Measurements from ENCODE around the gene SPAG6. TPM values are rescaled to one million over a fixed set of nuclear protein-coding genes. Genes with fewer than 3 reads are reported as not detected.

SPAG6 gene
- total RNA-seq, 1 experiment from 2014 or later: 0.79 TPM

DNA sequence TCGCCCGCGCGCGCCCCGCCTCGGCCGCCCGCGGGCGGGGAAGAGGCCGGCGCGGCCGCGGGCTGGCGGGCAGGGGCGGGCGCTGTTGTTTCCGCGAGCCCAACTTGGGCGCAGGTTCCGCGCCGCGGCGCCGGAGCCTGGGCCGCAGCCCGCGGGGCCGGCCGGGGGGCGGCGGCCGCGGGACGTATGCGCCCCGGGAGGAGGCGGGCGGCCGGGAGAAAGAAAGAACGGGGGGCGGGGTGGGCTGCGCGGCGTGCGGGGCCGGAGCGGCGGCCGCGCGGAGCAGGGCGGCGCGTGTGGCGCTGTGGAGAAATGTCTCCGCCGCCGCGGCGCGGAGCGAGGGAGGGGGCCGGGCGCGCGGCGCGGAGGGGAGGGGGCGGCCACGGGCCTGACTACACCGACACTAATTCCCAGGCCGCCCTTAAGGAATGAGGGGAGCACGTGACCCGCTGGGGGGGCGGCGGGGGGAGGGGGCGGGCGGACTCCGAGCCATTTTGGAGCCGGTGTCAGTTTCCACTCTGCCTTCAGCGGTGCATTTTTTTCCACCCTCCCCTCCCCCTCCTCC, 24.6 kb upstream of the SPAG6 start, which contains the start of gene BMI1:
Gene BMI1 (plus strand): TSS at position 509 of the 565 bp plus-strand sequence. CDS start 5,351 bp downstream, outside the sequence.
- Histone ChIP-seq H3K4me1 (peaks cover 36% of the 10 kb centered on the region), H3K27me3 (replicated peaks; ENCODE audit: control insufficient read depth, insufficient read depth, low read length) (no peaks in the 10 kb centered on the region), H3K9me3 (no peaks in the 10 kb centered on the region), H3K36me3 (ENCODE audit: control insufficient read depth, insufficient read depth, low read length) (no peaks in the 10 kb centered on the region), H3K4me3 (ENCODE audit: low read depth, low read length) (peak within 1 kb of the TSS; percentile 90)
- TF ChIP-seq, protein P1, sequence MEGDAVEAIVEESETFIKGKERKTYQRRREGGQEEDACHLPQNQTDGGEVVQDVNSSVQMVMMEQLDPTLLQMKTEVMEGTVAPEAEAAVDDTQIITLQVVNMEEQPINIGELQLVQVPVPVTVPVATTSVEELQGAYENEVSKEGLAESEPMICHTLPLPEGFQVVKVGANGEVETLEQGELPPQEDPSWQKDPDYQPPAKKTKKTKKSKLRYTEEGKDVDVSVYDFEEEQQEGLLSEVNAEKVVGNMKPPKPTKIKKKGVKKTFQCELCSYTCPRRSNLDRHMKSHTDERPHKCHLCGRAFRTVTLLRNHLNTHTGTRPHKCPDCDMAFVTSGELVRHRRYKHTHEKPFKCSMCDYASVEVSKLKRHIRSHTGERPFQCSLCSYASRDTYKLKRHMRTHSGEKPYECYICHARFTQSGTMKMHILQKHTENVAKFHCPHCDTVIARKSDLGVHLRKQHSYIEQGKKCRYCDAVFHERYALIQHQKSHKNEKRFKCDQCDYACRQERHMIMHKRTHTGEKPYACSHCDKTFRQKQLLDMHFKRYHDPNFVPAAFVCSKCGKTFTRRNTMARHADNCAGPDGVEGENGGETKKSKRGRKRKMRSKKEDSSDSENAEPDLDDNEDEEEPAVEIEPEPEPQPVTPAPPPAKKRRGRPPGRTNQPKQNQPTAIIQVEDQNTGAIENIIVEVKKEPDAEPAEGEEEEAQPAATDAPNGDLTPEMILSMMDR (IDR thresholded peaks at IDR 0.05; ENCODE audit: insufficient read depth in 1 of 2, low read depth in 1 of 2, low read length in 1 of 2, severe bottlenecking in 1 of 2, unreplicated experiment in 1 of 2): no peak
- ChIA-PET CTCF (no interaction called here), POLR2A (no interaction called here)
- intact Hi-C loops (cut with micrococcal nuclease; ENCODE audit: unreplicated experiment): loop anchor here (5.0 to 10.0 kb wide), 3 partner anchors 244 to 788 kb away; partner anchors contain the start of gene MLLT10
- Mint-ChIP-seq H3K36me3 (ENCODE audit: insufficient read depth, unreplicated experiment) (peaks cover 32% of the 10 kb centered on the region), H3K27ac (ENCODE audit: unreplicated experiment) (peak within 1 kb of the TSS; percentile 88), H3K9me3 (ENCODE audit: unreplicated experiment) (no peaks in the 10 kb centered on the region), H3K4me1 (ENCODE audit: low read depth, unreplicated experiment) (peaks cover 27% of the 10 kb centered on the region), H3K27me3 (ENCODE audit: insufficient read depth, unreplicated experiment) (peaks cover 2% of the 10 kb centered on the region), H3K4me3 (ENCODE audit: unreplicated experiment) (peak within 1 kb of the TSS; percentile 88)
- DNase-seq: peak; percentile 90 to 91
- no TSS peak for BruUV-seq (replicated peaks)

DNA sequence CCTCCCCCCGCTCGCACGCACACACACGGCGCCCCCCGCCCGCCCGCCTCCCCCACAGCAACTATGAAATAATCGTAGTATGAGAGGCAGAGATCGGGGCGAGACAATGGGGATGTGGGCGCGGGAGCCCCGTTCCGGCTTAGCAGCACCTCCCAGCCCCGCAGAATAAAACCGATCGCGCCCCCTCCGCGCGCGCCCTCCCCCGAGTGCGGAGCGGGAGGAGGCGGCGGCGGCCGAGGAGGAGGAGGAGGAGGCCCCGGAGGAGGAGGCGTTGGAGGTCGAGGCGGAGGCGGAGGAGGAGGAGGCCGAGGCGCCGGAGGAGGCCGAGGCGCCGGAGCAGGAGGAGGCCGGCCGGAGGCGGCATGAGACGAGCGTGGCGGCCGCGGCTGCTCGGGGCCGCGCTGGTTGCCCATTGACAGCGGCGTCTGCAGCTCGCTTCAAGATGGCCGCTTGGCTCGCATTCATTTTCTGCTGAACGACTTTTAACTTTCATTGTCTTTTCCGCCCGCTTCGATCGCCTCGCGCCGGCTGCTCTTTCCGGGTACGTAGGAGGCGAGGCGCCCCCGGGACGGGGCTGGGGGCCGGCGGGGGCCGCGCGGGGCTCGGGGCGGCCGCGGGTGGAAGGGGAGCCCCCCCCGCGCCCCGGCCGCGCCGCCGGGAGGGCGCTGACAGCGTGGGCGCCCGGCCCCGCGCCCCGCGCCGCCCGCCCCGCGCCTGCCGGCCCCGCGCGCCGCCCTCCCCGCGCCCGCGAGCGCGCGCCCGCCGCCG, 24.0 kb upstream of the SPAG6 start:
- Mint-ChIP-seq H3K4me1 (ENCODE audit: low read depth, unreplicated experiment) (peaks cover 27% of the 10 kb centered on the region), H3K27me3 (ENCODE audit: insufficient read depth, unreplicated experiment) (peaks cover 2% of the 10 kb centered on the region), H3K27ac (ENCODE audit: unreplicated experiment) (peak overlapping the region; percentile 79), H3K36me3 (ENCODE audit: insufficient read depth, unreplicated experiment) (peaks cover 35% of the 10 kb centered on the region), H3K9me3 (ENCODE audit: unreplicated experiment) (no peaks in the 10 kb centered on the region), H3K4me3 (ENCODE audit: unreplicated experiment) (peak overlapping the region; percentile 71)
- ChIA-PET CTCF (no interaction called here), POLR2A (no interaction called here)
- intact Hi-C loops (cut with micrococcal nuclease; ENCODE audit: unreplicated experiment): loop anchor here (5.0 to 10.0 kb wide), 3 partner anchors 243 to 789 kb away; partner anchors contain the start of gene MLLT10
- H3K4me3 ChIP-seq (ENCODE audit: low read depth, low read length): peak overlapping the region; percentile 90
- no peaks in the 10 kb centered on the region for H3K9me3 ChIP-seq
- H3K4me1 ChIP-seq: peaks cover 40% of the 10 kb centered on the region
- no TSS peak for BruUV-seq (replicated peaks)
- peak; percentile 68 to 82 for DNase-seq
- no peaks in the 10 kb centered on the region for H3K27me3 ChIP-seq (replicated peaks; ENCODE audit: control insufficient read depth, insufficient read depth, low read length)
- TF ChIP-seq, protein P1 (IDR thresholded peaks at IDR 0.05; ENCODE audit: insufficient read depth in 1 of 2, low read depth in 1 of 2, low read length in 1 of 2, severe bottlenecking in 1 of 2, unreplicated experiment in 1 of 2): no peak
- no peaks in the 10 kb centered on the region for H3K36me3 ChIP-seq (ENCODE audit: control insufficient read depth, insufficient read depth, low read length)

DNA sequence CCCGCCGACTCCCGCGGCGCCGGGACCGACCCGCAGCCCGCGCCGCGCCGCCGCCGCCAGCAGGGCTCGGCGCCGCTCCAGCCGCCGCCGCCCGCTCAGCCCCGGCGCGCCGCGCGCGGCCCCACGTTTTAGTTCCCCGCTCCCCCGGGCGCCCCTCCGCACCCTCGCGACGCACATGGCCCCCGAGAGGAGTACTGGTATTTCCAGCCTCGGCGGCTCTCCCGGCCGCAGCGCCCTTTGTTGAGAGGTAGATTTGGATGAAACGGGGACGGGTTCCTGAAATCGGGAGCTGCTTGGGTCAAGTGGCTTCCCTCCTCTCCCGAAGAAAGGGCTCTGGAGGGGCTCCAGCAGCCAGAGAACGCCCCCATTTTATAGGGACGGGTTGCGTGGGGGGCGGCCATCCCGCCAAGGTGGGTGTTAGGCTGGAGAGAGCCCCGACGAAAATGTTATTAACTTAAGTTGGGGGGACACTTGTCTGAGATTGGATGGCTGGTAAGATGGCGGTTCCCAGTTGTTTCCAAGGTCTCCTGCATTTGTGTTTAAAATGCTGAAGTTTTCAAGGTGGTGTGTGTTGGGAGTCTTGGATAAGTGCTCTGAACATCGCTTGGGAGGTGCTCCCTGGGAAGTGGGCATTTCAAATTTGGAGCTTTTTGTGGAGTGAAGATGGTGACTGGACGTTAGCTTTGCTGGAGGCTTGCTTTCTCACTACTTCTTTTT, 23.2 kb upstream of the SPAG6 start:
- DNase-seq: peak in 1 of 2 experiments; percentile 38
- H3K36me3 ChIP-seq (ENCODE audit: control insufficient read depth, insufficient read depth, low read length): no peaks in the 10 kb centered on the region
- Mint-ChIP-seq H3K4me1 (ENCODE audit: low read depth, unreplicated experiment) (peaks cover 22% of the 10 kb centered on the region), H3K36me3 (ENCODE audit: insufficient read depth, unreplicated experiment) (peaks cover 40% of the 10 kb centered on the region), H3K27ac (ENCODE audit: unreplicated experiment) (peak overlapping the region; percentile 13), H3K27me3 (ENCODE audit: insufficient read depth, unreplicated experiment) (peaks cover 2% of the 10 kb centered on the region), H3K9me3 (ENCODE audit: unreplicated experiment) (no peaks in the 10 kb centered on the region), H3K4me3 (ENCODE audit: unreplicated experiment) (peak overlapping the region; percentile 71)
- H3K4me3 ChIP-seq (ENCODE audit: low read depth, low read length): peak overlapping the region; percentile 60
- TF ChIP-seq, protein P1 (IDR thresholded peaks at IDR 0.05; ENCODE audit: insufficient read depth in 1 of 2, low read depth in 1 of 2, low read length in 1 of 2, severe bottlenecking in 1 of 2, unreplicated experiment in 1 of 2): no peak
- peaks cover 47% of the 10 kb centered on the region for H3K4me1 ChIP-seq
- ChIA-PET POLR2A (interaction anchor here (1.0 kb wide), 1 partner anchor 18 kb away, joined by 6 read pairs; no protein-coding TSS in a partner anchor), CTCF (interaction anchor here (0.5 kb wide), 1 partner anchor 792 kb away, joined by 4 read pairs; no protein-coding TSS in a partner anchor)
- BruUV-seq (replicated peaks): no TSS peak
- intact Hi-C loops (cut with micrococcal nuclease; ENCODE audit: unreplicated experiment): loop anchor here (1.0 to 10.0 kb wide), 5 partner anchors 18 to 790 kb away; partner anchors contain the start of gene MLLT10
- no peaks in the 10 kb centered on the region for H3K9me3 ChIP-seq
- H3K27me3 ChIP-seq (replicated peaks; ENCODE audit: control insufficient read depth, insufficient read depth, low read length): no peaks in the 10 kb centered on the region

Measured in Caco-2 (cell line).